HEK293 (cell line): Measurements from ENCODE around the gene LAMTOR2.

Experiments used
- CTCF ChIA-PET: fragments of 350-600 bp; formaldehyde crosslinking; extraction: SDS; loops from one replicate; lab custom pipeline; 2021; ENCODE audit warnings: antibody characterized with exemption; lab: Yijun Ruan, JAX
- POLR2A ChIA-PET: fragments of 300-600 bp; formaldehyde crosslinking; extraction: SDS; loops from one replicate; lab custom pipeline; 2020; ENCODE audit warnings: antibody characterized with exemption, inconsistent platforms; lab: Yijun Ruan, JAX
- H3K27ac ChIP-seq: fragments of 200-500 bp; sonication (Bioruptor generic); 2 replicates; pipeline ENCODE4 v1.5.1; 2014; ENCODE audit warnings: low read depth, low read length, control low read depth, inconsistent platforms; ENCODE audit errors: extremely low read depth
- H3K36me3 ChIP-seq, 2 experiments: fragments of 200-500 bp in 1 of 2; sonication (Bioruptor generic) in 1 of 2; 1 replicate in 1 of 2; 2 replicates in 1 of 2; pipeline ENCODE4 v1.5.1; 2014 to 2017; ENCODE audit warnings: inconsistent platforms in 2 of 2, low read length in 2 of 2; ENCODE audit not compliant: control insufficient read depth in 2 of 2, insufficient read depth in 1 of 2
- H3K4me1 ChIP-seq: fragments of 200-500 bp; sonication (Bioruptor generic); 2 replicates; pipeline ENCODE4 v1.5.1; 2014; ENCODE audit warnings: mild to moderate bottlenecking, low read length, inconsistent platforms; ENCODE audit not compliant: control insufficient read depth, insufficient read depth
- H3K4me3 ChIP-seq: 2 replicates; pipeline ENCODE4 v1.5.1; 2011; ENCODE audit warnings: low read depth, mild to moderate bottlenecking, control low read depth, low read length, moderate library complexity
- H3K9me3 ChIP-seq: fragments of 200-500 bp; sonication (Bioruptor generic); 2 replicates; pipeline ENCODE4 v1.5.1; 2014; ENCODE audit warnings: low read depth, low read length, inconsistent platforms; ENCODE audit not compliant: control insufficient read depth, insufficient read depth
- ATF2 ChIP-seq: fragments of 450-650 bp; formaldehyde crosslinking; IDR thresholded peaks from 2 replicates; pipeline ENCODE4 v1.5.1; 2016; ENCODE audit warnings: missing biosample characterization, missing genetic modification characterization, low read depth
- GLIS1 ChIP-seq: fragments of 450-650 bp; formaldehyde crosslinking; IDR thresholded peaks from 2 replicates; pipeline ENCODE4 v1.5.1; 2016; ENCODE audit warnings: missing biosample characterization, missing genetic modification characterization
- GLIS2 ChIP-seq: fragments of 450-650 bp; formaldehyde crosslinking; IDR thresholded peaks from 2 replicates; pipeline ENCODE4 v1.5.1; 2016; ENCODE audit warnings: missing biosample characterization, missing genetic modification characterization
- INSM2 ChIP-seq: fragments of 450-650 bp; formaldehyde crosslinking; IDR thresholded peaks from 2 replicates; pipeline ENCODE4 v1.5.1; 2016; ENCODE audit warnings: missing biosample characterization, missing genetic modification characterization
- PRDM4 ChIP-seq: fragments of 450-650 bp; formaldehyde crosslinking; IDR thresholded peaks from 2 replicates; pipeline ENCODE4 v1.5.1; 2017; ENCODE audit warnings: missing biosample characterization, missing genetic modification characterization
- SCRT1 ChIP-seq: fragments of 450-650 bp; formaldehyde crosslinking; IDR thresholded peaks from 2 replicates; pipeline ENCODE4 v1.5.1; 2016; ENCODE audit warnings: missing biosample characterization, missing genetic modification characterization, borderline replicate concordance
- SCRT2 ChIP-seq: fragments of 450-650 bp; formaldehyde crosslinking; IDR thresholded peaks from 2 replicates; pipeline ENCODE4 v1.5.1; 2016; ENCODE audit warnings: missing biosample characterization, missing genetic modification characterization
- SETDB1 ChIP-seq: IDR thresholded peaks from one replicate; pipeline ENCODE4 v1.6.1; 2017; ENCODE audit warnings: mild to moderate bottlenecking, low read length, moderate library complexity, mixed read lengths; ENCODE audit not compliant: insufficient read length
- ZFHX2 ChIP-seq: fragments of 450-650 bp; formaldehyde crosslinking; conservative IDR thresholded peaks from 2 replicates; pipeline ENCODE4 v1.5.1; 2016; ENCODE audit warnings: missing biosample characterization, missing genetic modification characterization
- ZFP37 ChIP-seq: fragments of 450-650 bp; formaldehyde crosslinking; IDR thresholded peaks from 2 replicates; pipeline ENCODE4 v1.5.1; 2016; ENCODE audit warnings: missing biosample characterization, missing genetic modification characterization
- ZIC2 ChIP-seq: fragments of 450-650 bp; formaldehyde crosslinking; IDR thresholded peaks from 2 replicates; pipeline ENCODE4 v1.5.1; 2016; ENCODE audit warnings: missing biosample characterization, missing genetic modification characterization
- ZNF114 ChIP-seq: fragments of 450-650 bp; formaldehyde crosslinking; IDR thresholded peaks from 2 replicates; pipeline ENCODE4 v1.5.0; 2017; ENCODE audit warnings: missing biosample characterization, missing genetic modification characterization
- ZNF239 ChIP-seq: fragments of 450-650 bp; formaldehyde crosslinking; IDR thresholded peaks from 2 replicates; pipeline ENCODE4 v1.5.1; 2016; ENCODE audit warnings: missing biosample characterization, missing genetic modification characterization
- ZNF518A ChIP-seq: fragments of 450-650 bp; formaldehyde crosslinking; conservative IDR thresholded peaks from 2 replicates; pipeline ENCODE4 v1.5.1; 2016; ENCODE audit warnings: low read depth, missing biosample characterization, missing genetic modification characterization

Gene LAMTOR2

GRCh38 chr1:156060937-156061636 is 6.5 kb downstream of the LAMTOR2 start, which contains the start of gene RAB25:
Gene RAB25 (plus strand): TSS chr1:156061160. CDS start chr1:156061401, 241 bp downstream.
- H3K4me3 ChIP-seq: peak within 1 kb of the TSS; percentile 1; the same call in 1 of the 2 replicates
- peaks cover 0 to 18% of the 10 kb centered on the region in 2 experiments; a peak in 2 of 3 replicates for H3K36me3 ChIP-seq
- TF ChIP-seq ZFHX2 (no peak), ZIC2 (tag by site-specific recombination) (peak; percentile 39; the same call in 1 of the 2 replicates), ZNF518A (no peak), ZNF114 (tag by site-specific recombination) (no peak), ZNF239 (tag by site-specific recombination) (no peak), ZFP37 (tag by site-specific recombination) (no peak), PRDM4 (tag by site-specific recombination) (no peak), SCRT2 (tag by site-specific recombination) (peak; percentile 92), ATF2 (tag by site-specific recombination) (peak; percentile 63), INSM2 (tag by site-specific recombination) (no peak), SCRT1 (tag by site-specific recombination) (peak; percentile 70; the same call in 1 of the 2 replicates), SETDB1 (no peak), GLIS2 (tag by site-specific recombination) (no peak), GLIS1 (peak; percentile 49; the same call in 1 of the 2 replicates)
- ChIA-PET POLR2A (interaction anchor here (0.5 kb wide), 1 partner anchor 156 kb away, joined by 5 read pairs; no protein-coding TSS in a partner anchor), CTCF (interaction anchor here (0.7 to 1.2 kb wide), 5 partner anchors 22 to 210 kb away, joined by 3 to 4 read pairs (median 3); no protein-coding TSS in a partner anchor)
- H3K27ac ChIP-seq: no peak within 1 kb of the TSS
- no peaks in the 10 kb centered on the region for H3K9me3 ChIP-seq
- H3K4me1 ChIP-seq: peaks cover 4% of the 10 kb centered on the region; the same call in 1 of the 2 replicates
